Type B pancreatic cell (in vitro differentiated cells): Measurements from ENCODE around the gene PDE1A. TPM values are rescaled to one million over a fixed set of nuclear protein-coding genes. Genes with fewer than 3 reads are reported as not detected.

ENCODE experiments used
- DNase-seq: peaks from one replicate; pipeline ENCODE4 v3.0.0; 2021; ENCODE audit warnings: mixed read lengths; ENCODE audit not compliant: unreplicated experiment; ENCODE audit errors: extremely low spot score
- H3K27ac Mint-ChIP-seq: 2 replicates; pipeline ENCODE4 v1.8.0; 2021; ENCODE audit warnings: mild to moderate bottlenecking, mixed read lengths
- H3K27me3 Mint-ChIP-seq: 2 replicates; pipeline ENCODE4 v1.8.0; 2021; ENCODE audit warnings: mixed read lengths
- H3K36me3 Mint-ChIP-seq: 2 replicates; pipeline ENCODE4 v1.8.0; 2021; ENCODE audit warnings: mixed read lengths
- H3K4me1 Mint-ChIP-seq: one replicate; pipeline ENCODE4 v1.8.0; 2021; ENCODE audit warnings: mixed read lengths; ENCODE audit not compliant: unreplicated experiment
- H3K4me3 Mint-ChIP-seq: 2 replicates; pipeline ENCODE4 v1.8.0; 2021; ENCODE audit warnings: mild to moderate bottlenecking, mixed read lengths
- H3K9me3 Mint-ChIP-seq: 2 replicates; pipeline ENCODE4 v1.8.0; 2021; ENCODE audit warnings: mixed read lengths
- CTCF ChIP-seq: fragments of 200-600 bp; sonication (generic); conservative IDR thresholded peaks from 2 replicates; pipeline ENCODE4 v1.5.0; 2021; ENCODE audit warnings: antibody characterized with exemption, mild to moderate bottlenecking
- total RNA-seq: library from RNA; stranded (reverse); gene quantifications from 2 replicates; pipeline ENCODE4 v1.2.1, GENCODE V29; 2021; ENCODE audit warnings: low replicate concordance

Gene PDE1A
- total RNA-seq, 1 donor from 2014 or later, result 3.6 TPM

GRCh38 chr2:182166406-182166805 is 260.4 kb downstream of the PDE1A start:
- Mint-ChIP-seq H3K36me3 (no peaks in the 10 kb centered on the region), H3K27me3 (no peaks in the 10 kb centered on the region), H3K4me3 (no peak overlapping the region), H3K9me3 (no peaks in the 10 kb centered on the region), H3K4me1 (no peaks in the 10 kb centered on the region), H3K27ac (no peak overlapping the region)
- DNase-seq, result no peak
- TF ChIP-seq CTCF, result no peak

GRCh38 chr2:182165202-182165601 is 261.6 kb downstream of the PDE1A start:
- Mint-ChIP-seq H3K4me1 (no peaks in the 10 kb centered on the region), H3K27me3 (no peaks in the 10 kb centered on the region), H3K27ac (no peak overlapping the region), H3K4me3 (no peak overlapping the region), H3K9me3 (no peaks in the 10 kb centered on the region), H3K36me3 (no peaks in the 10 kb centered on the region)
- DNase-seq, result no peak
- no peak for TF ChIP-seq CTCF

GRCh38 chr2:182164686-182165085 is 262.1 kb downstream of the PDE1A start:
- Mint-ChIP-seq H3K27me3 (no peaks in the 10 kb centered on the region), H3K9me3 (no peaks in the 10 kb centered on the region), H3K4me1 (no peaks in the 10 kb centered on the region), H3K27ac (no peak overlapping the region), H3K36me3 (no peaks in the 10 kb centered on the region), H3K4me3 (no peak overlapping the region)
- TF ChIP-seq CTCF, result no peak
- no peak for DNase-seq

GRCh38 chr2:182163878-182164277 is 263.0 kb downstream of the PDE1A start:
- Mint-ChIP-seq H3K4me3 (no peak overlapping the region), H3K27me3 (no peaks in the 10 kb centered on the region), H3K4me1 (no peaks in the 10 kb centered on the region), H3K27ac (no peak overlapping the region), H3K9me3 (no peaks in the 10 kb centered on the region), H3K36me3 (no peaks in the 10 kb centered on the region)
- DNase-seq, result no peak
- TF ChIP-seq CTCF, result no peak

- H3K9me3 Mint-ChIP-seq, result peaks cover 5% of the 10 kb centered on the region
- peaks cover 18% of the 10 kb centered on the region for H3K4me1 Mint-ChIP-seq
- DNase-seq, result no peak
- no peaks in the 10 kb centered on the region for H3K36me3 Mint-ChIP-seq
- no peak overlapping the region for H3K27ac Mint-ChIP-seq
- TF ChIP-seq CTCF, result no peak
- H3K4me3 Mint-ChIP-seq, result no peak overlapping the region
- H3K27me3 Mint-ChIP-seq, result no peaks in the 10 kb centered on the region
Measured at GRCh38 chr2:182148344-182148743, 278.5 kb downstream of the PDE1A start.

- Mint-ChIP-seq H3K27me3 (no peaks in the 10 kb centered on the region), H3K4me3 (no peak overlapping the region), H3K4me1 (peaks cover 13% of the 10 kb centered on the region), H3K27ac (peak overlapping the region; percentile 1), H3K36me3 (no peaks in the 10 kb centered on the region), H3K9me3 (peaks cover 5% of the 10 kb centered on the region)
- no peak for DNase-seq
- TF ChIP-seq CTCF, result no peak
Measured at GRCh38 chr2:182144776-182145165, 282.1 kb downstream of the PDE1A start.
